ENCODE data around the gene PHOX2B. TPM values are rescaled to one million over a fixed set of nuclear protein-coding genes. Genes with fewer than 3 reads are reported as not detected.

The PHOX2B gene
- total and polyA plus RNA-seq, 2 of the 8 experiments (the other 6 are each of a cell fraction or from before 2014, with no cell fraction given) = not detected

GRCh38 chr4:41758884-41759283 lies 10.4 kb upstream of the PHOX2B start (continued):
- TF ChIP-seq USF2 (IDR thresholded peaks at IDR 0.05; ENCODE audit: low read length) (no peak), KDM1A (IDR thresholded peaks at IDR 0.05; ENCODE audit: borderline replicate concordance, low read length) (no peak)
